KMS-11 (cell line): Measurements from ENCODE around the gene CDKN1C.

Source experiments
- H2AFZ ChIP-seq: fragments of 200-600 bp; sonication (generic); 2 replicates; pipeline ENCODE4 v1.6.1; 2016; ENCODE audit warnings: antibody characterized with exemption, mixed run types, low read depth
- H3K27ac ChIP-seq: fragments of 200-600 bp; sonication (generic); 2 replicates; pipeline ENCODE4 v1.6.1; 2016; ENCODE audit warnings: mild to moderate bottlenecking, mixed run types
- H3K27me3 ChIP-seq: fragments of 200-600 bp; sonication (generic); 2 replicates; pipeline ENCODE4 v1.6.1; 2017; ENCODE audit warnings: mild to moderate bottlenecking, low read depth, mixed run types, moderate library complexity; ENCODE audit not compliant: insufficient read depth
- H3K36me3 ChIP-seq: fragments of 200-600 bp; sonication (generic); 2 replicates; pipeline ENCODE4 v1.6.1; 2017; ENCODE audit warnings: mild to moderate bottlenecking, mixed run types; ENCODE audit not compliant: insufficient read depth
- H3K4me1 ChIP-seq: fragments of 200-600 bp; sonication (generic); 2 replicates; pipeline ENCODE4 v1.6.1; 2016; ENCODE audit warnings: mild to moderate bottlenecking, low read depth, mixed run types; ENCODE audit not compliant: poor library complexity, severe bottlenecking
- H3K4me2 ChIP-seq: fragments of 200-600 bp; sonication (generic); 2 replicates; pipeline ENCODE4 v1.7.0; 2016; ENCODE audit warnings: mild to moderate bottlenecking, mixed run types
- H3K4me3 ChIP-seq: fragments of 200-600 bp; sonication (generic); IDR thresholded peaks from 2 replicates; pipeline ENCODE4 v1.6.1; 2017; ENCODE audit warnings: low read depth, low read length, mixed read lengths; ENCODE audit not compliant: insufficient read depth
- H3K79me2 ChIP-seq: fragments of 200-600 bp; sonication (generic); 2 replicates; pipeline ENCODE4 v1.6.1; 2016; ENCODE audit warnings: low read depth, mixed run types; ENCODE audit not compliant: insufficient read depth
- H3K9ac ChIP-seq: fragments of 200-600 bp; sonication (generic); 2 replicates; pipeline ENCODE4 v1.6.1; 2016; ENCODE audit warnings: mild to moderate bottlenecking, mixed run types
- H4K20me1 ChIP-seq: fragments of 200-600 bp; sonication (generic); 2 replicates; pipeline ENCODE4 v1.6.1; 2016; ENCODE audit warnings: mild to moderate bottlenecking, mixed run types; ENCODE audit not compliant: insufficient read depth
- TF ChIP-seq, protein P1 (sequence below): fragments of 200-600 bp; sonication (generic); conservative IDR thresholded peaks from 2 replicates; pipeline ENCODE4 v1.6.1; 2017; ENCODE audit warnings: low read depth, mild to moderate bottlenecking, antibody characterized with exemption, low read length, moderate library complexity, mixed read lengths

The CDKN1C gene

DNA sequence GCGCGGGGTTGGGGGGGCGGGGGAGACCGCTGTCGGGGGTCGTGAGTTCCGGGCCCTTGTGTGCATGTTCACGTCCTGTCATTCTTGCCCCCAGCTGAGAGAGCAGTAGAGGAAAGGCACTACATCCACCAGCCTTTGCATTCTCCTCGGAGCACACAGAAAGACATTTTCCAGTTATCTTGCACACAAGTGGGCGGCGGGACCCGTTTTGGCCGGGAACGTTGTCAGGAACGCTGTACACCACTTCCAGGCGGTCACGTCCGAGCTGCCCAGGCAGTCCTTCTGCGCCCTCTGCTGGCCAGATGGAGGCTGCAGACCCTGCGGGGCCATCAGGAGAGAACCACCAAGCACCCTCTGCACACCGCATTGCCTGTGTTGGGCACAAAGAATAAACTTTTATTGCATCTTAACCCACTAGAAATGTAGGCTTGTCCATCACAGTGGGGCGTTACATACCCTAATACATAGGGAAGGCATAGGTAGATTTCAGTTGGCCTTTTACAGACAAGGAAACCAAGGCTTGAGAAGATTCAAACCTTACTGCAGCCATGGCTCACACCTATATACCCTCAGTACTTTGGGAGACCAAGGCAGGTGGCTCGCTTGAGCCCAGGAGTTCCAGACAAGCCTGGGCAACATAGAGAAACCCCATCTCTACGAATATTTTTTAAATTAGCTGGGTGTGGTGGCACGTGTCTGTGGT, 2.8 kb upstream of the CDKN1C start:
- Histone ChIP-seq H2AFZ (no peak overlapping the region), H3K9ac (no peak overlapping the region), H3K27me3 (peaks cover 3% of the 10 kb centered on the region; the same call in 1 of the 2 replicates), H3K4me1 (peaks cover 9% of the 10 kb centered on the region), H3K4me3 (no peak overlapping the region), H3K27ac (no peak overlapping the region), H4K20me1 (no peaks in the 10 kb centered on the region), H3K79me2 (no peaks in the 10 kb centered on the region), H3K36me3 (no peaks in the 10 kb centered on the region), H3K4me2 (no peak overlapping the region)
- TF ChIP-seq, protein P1, sequence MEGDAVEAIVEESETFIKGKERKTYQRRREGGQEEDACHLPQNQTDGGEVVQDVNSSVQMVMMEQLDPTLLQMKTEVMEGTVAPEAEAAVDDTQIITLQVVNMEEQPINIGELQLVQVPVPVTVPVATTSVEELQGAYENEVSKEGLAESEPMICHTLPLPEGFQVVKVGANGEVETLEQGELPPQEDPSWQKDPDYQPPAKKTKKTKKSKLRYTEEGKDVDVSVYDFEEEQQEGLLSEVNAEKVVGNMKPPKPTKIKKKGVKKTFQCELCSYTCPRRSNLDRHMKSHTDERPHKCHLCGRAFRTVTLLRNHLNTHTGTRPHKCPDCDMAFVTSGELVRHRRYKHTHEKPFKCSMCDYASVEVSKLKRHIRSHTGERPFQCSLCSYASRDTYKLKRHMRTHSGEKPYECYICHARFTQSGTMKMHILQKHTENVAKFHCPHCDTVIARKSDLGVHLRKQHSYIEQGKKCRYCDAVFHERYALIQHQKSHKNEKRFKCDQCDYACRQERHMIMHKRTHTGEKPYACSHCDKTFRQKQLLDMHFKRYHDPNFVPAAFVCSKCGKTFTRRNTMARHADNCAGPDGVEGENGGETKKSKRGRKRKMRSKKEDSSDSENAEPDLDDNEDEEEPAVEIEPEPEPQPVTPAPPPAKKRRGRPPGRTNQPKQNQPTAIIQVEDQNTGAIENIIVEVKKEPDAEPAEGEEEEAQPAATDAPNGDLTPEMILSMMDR = peak; percentile 93

DNA sequence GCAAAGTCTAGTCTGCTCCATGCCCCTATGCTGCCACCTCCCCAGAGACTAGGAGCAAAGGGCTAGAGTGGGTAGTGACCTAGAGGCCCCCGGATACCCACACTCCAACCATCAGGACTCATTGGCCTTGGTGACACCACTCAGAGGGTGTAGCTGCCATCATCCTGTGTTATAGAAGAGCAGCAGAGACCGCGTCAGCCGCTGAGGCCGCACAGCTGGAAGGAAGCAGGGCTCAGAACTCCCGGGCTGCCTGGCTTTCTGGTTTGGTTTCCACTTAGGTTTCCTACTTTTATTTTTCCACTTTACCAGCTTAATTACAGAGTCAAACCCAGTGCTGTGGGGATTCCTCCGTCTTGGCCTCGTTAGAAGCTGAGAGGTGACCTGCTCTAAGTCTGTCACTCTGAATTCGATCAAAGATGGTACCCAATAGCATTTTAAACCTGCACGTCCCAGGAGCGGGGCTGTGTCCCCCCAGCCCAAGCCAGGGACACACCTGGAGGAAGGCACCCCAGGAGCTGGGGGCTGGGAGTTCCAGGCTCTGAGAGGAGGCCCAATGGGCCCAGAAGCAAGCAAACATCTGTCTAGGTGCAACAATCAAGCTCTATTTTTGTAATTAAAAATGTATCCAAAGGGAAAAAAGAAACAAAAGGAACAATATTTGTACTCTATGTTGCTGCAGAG, 2.1 kb upstream of the CDKN1C start:
- no peak overlapping the region for H3K4me2 ChIP-seq
- no peak overlapping the region for H3K4me3 ChIP-seq
- peaks cover 3% of the 10 kb centered on the region; the same call in 1 of the 2 replicates for H3K27me3 ChIP-seq
- H2AFZ ChIP-seq = no peak overlapping the region
- H3K27ac ChIP-seq = no peak overlapping the region
- H3K4me1 ChIP-seq = peaks cover 7% of the 10 kb centered on the region
- no peaks in the 10 kb centered on the region for H4K20me1 ChIP-seq
- H3K9ac ChIP-seq = no peak overlapping the region
- TF ChIP-seq, protein P1 = no peak
- H3K79me2 ChIP-seq = no peaks in the 10 kb centered on the region
- H3K36me3 ChIP-seq = no peaks in the 10 kb centered on the region

DNA sequence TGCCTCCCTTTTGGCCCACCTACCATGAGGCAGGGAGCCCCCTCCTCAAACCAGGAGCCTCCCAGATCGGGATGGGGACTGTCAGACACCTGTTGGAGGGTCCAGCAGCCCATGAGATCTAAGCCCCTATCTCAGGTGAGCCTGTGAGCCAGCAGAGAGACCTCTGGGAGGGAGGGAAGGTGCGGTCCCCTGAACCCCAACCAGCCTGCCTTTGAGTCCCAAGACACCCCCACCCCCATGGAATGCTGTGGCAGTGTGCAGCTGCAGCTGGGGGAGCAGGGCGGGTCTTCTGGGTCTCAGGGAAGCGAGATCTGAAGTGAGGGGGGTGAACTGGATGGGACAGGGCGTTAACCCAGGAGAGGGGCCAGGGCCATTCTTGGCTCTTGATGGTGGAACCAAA, 1.4 kb upstream of the CDKN1C start:
- H4K20me1 ChIP-seq = no peaks in the 10 kb centered on the region
- TF ChIP-seq, protein P1 = no peak
- H3K4me3 ChIP-seq = no peak overlapping the region
- H3K9ac ChIP-seq = no peak overlapping the region
- no peaks in the 10 kb centered on the region for H3K79me2 ChIP-seq
- peaks cover 3% of the 10 kb centered on the region; the same call in 1 of the 2 replicates for H3K27me3 ChIP-seq
- no peak overlapping the region for H2AFZ ChIP-seq
- no peak overlapping the region for H3K4me2 ChIP-seq
- no peaks in the 10 kb centered on the region for H3K36me3 ChIP-seq
- H3K27ac ChIP-seq = no peak overlapping the region
- H3K4me1 ChIP-seq = peaks cover 4% of the 10 kb centered on the region

DNA sequence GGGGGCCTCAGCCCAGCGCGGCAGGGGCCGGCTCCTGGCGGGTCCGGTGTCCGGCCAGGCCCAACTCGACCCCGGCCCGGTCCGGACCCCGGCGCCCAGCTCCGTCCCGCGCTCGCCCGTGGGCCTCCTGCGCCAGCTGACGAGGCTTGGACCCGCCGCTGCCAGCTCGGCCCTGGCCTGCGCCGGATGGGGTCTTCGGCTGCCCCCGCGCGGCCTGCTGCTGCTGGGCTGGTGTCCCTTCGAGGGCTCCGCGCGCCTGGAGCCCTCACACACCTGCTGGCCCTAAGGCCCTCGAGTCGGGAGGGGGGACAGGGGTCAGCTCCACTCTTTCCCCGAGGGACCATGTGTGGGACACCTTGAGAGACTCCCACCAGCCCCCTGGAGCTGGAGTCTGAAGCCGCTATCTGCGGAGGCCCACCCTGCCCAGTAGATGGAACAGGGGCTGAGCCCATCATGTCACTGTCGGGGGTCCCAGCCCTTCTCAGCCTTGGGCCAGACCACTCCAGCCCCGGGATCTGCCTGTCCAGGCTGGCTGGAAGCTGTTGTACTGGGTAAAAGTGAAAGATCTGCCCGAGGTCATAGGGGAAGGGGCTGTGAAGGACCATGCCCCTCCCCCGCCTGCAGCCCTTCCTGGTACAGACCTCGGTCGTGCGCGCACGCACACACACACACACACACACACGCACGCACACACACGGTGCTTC, 768 bp upstream of the CDKN1C start:
- H3K27ac ChIP-seq = no peak overlapping the region
- H3K27me3 ChIP-seq = peaks cover 3% of the 10 kb centered on the region; the same call in 1 of the 2 replicates
- H3K4me2 ChIP-seq = no peak overlapping the region
- H4K20me1 ChIP-seq = no peaks in the 10 kb centered on the region
- TF ChIP-seq, protein P1 = no peak
- no peaks in the 10 kb centered on the region for H3K36me3 ChIP-seq
- no peak overlapping the region for H3K4me3 ChIP-seq
- no peak overlapping the region for H2AFZ ChIP-seq
- no peaks in the 10 kb centered on the region for H3K79me2 ChIP-seq
- no peak overlapping the region for H3K9ac ChIP-seq
- H3K4me1 ChIP-seq = peaks cover 4% of the 10 kb centered on the region
